ENCODE results near the gene CRADD.

The CRADD gene

DNA sequence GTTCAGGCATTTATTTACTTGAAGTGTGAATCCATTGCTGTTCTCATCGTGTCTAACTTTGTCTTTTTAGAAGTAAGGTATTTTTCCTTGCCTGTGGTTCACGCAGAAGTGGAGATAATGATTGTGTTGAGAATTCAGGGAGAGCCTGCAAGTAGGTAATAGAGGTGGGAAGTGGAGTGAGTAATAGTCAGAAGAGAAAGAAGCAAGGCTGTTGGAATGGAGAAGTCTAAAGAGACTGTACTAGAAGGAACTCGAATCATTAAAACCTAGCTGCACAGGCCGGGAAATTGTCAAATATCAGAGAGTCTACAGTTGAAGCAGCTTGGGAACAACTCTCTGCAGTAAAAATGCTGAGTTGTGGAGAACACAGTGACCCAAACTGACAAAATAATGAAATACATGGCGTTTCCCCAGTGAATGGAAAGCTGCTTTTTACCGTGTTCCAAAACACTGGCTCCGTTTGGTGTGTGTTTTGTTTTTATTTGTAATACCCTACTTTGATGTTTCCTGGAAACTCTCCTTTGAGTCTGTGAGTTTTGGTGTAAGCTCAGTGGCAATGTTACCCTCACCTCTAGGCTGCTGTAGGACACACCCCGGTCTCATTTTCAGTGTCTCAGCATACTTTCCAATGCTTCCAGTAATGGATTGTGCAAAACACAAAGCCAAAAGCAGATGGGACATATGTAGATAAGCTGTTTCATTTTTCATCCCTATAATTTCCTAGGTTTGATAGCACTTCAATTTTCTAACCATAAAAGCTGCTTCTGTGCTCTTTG is 146.6 kb downstream of the CRADD start:
- no peak for DNase-seq (ENCODE audit: low read depth)
- no peak overlapping the region for H3K4me3 ChIP-seq (ENCODE audit: low read depth, low read length)

DNA sequence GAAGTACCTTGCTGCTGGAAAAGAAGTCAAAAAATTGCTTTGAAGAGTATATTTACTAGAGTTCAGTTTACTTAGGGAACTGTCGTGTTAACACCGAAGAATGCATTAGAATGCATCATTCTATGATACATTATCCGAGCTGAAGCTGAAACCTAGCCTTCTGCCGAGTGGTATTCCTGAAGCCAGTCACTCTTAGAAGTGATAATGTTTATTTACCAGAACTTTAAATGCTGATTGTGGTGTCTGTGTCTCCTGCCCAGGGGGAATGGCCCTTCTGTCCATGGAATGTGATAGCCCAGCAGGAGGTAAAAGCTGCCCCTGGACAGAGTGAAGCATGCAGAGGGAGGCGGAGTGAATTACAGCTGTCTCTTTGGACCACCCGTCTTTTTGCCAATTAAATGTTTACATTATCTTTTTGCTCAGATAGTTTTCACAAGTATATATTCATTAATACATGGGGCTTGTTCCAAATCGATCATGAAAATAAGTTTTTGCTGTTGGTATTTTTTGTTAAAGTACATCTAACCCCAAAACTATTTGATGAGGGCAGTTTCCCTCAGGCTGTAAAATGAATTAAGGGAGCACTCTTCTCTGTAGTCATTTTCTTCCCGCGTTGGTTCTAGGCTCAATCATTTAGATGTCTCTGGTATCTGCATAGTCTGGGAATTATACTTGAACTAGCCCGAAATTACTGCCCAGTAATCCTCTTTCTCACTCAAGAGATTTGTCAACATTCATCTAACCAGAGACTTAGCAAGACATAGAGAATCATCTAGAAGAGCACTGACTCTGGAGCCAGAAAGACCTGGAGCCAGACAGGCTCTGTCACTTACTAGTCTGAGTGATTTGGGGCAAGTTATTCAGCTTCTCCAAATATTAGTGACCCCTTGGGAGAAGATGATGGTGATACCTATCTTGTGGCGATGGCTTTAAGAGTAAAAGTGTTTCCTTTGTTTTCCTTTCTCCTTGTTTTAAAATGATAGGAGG is 147.6 kb downstream of the CRADD start:
- DNase-seq (ENCODE audit: low read depth), result no peak

DNA sequence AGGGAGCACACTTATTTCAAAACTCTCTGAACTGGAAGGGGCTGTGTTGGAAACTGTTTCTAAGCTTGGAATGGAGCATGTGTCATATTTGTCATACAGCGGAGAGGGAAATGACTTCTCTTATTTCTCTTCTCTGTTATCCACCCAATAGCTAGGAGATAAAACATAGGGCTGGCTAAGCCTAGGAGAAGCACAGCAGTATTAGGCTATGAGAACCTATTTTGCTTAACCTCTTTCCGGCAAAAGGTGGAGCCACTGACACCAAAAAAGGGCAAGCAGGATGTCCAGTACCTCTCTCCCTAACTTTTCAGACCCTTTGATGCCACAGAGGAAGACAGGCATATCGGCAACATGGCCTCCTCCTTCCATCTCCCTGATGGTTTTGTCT is 148.3 kb downstream of the CRADD start:
- H3K4me3 ChIP-seq (ENCODE audit: low read depth, low read length), result no peak overlapping the region
- DNase-seq (ENCODE audit: low read depth), result no peak

More for the DNA sequence above, 147.6 kb downstream of the CRADD start:
- no peak overlapping the region for H3K4me3 ChIP-seq (ENCODE audit: low read depth, low read length)

DNA sequence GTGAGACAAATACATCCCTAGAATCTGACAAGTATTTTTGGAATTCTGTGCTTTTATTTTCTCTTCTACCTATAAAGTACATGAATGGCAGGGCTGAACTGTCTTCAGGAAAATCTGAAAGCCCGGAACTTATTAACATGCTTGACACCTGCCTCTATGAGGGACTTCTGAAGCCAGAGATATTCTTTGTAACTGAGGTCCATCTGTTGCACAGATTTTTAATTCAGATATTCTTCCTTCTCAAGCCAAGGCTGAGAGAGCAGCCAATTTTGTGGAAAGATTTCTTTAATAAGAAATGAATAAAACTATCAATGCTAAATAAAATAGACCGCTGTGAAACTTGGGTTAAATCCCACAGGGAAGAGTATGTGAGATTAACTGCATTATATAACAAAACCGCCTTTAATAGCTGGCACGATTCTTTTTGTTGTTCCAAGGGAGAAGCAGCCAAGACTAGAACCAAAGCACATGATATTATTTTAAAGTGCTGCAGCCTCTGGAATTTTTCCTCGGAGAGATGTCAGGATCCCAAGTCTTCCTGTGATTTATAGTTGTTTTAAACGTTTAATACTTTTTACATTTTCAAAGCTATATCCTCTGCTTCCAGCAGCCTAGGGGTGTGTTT is 148.9 kb downstream of the CRADD start:
- DNase-seq (ENCODE audit: low read depth), result no peak
- H3K4me3 ChIP-seq (ENCODE audit: low read depth, low read length), result no peak overlapping the region

DNA sequence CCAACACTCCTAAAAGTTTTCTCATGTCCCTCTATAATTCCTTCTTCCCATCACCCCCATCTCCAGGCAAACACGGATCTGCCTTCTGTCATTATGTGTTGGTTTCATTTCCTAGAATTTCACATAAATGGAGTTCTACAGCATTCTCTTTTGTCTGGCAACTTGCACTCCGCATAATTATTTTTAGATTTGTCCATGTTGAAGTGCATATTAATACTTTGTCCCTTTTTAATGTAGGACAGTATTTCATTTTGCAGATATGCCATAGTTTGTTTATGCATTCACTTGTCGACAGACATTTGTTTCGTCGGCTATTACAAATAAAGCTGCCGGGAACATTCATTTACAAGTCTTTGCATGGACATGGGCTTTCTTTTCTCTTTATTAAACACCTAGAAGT is 150.0 kb downstream of the CRADD start:
- no peak for DNase-seq (ENCODE audit: low read depth)
- no peak overlapping the region for H3K4me3 ChIP-seq (ENCODE audit: low read depth, low read length)

DNA sequence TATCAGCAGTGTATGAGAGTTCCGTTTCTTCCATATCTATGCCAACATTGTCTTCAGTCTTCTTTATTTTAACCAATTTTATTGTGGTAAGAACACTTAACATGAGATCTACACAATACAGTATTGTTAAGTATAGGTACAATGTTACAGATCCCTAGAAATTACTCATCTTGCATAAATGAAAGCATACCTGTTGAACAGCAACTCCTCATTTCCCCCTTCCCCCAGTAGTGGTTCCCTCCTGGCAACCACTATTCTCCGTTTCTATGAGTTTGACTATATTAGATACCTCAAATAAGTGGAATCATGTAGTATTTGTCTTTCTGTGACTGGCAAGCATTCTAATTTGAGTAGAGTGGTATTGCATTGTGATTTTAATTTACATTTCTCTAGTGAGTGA is 150.5 kb downstream of the CRADD start:
- no peak overlapping the region for H3K4me3 ChIP-seq (ENCODE audit: low read depth, low read length)
- no peak for DNase-seq (ENCODE audit: low read depth)

DNA sequence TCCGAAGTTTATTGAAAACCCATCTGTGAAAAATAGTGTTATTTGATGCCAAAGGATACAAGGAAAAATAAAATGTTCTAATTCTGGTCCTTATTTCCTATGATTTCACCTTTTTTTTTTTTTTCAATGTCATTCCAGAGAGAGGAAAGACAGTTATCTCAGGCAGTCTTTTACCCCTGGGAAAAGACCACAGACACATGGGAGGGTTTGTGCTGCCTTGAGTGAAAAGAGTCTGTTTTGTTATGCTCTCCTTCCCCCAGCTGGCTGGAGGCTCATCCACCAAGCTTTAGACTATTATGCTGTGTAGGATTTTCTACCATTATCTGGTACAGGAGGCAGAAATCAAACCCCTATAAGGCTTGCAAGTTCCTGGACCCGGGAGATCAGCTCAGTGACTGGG is 151.8 kb downstream of the CRADD start:
- DNase-seq (ENCODE audit: low read depth), result no peak
- no peak overlapping the region for H3K4me3 ChIP-seq (ENCODE audit: low read depth, low read length)

DNA sequence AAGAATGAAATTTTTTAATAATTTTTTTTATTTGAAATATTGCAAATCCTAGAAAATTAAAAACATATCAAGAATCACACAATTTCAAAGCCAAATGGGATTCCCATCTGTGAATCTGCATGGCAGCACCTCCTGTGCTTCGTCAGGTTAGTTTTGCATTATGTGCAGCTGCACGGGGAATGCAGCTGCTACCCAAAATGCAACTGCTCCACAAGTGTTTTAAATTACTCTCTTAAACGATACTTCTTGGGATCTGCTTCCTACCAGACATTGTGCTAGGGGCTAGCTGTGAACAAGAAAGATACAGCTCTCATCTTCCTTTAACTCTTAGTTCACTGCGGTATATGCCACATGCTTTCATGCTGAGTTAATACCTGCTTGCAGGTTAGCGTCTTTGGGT is 154.2 kb downstream of the CRADD start:
- DNase-seq (ENCODE audit: low read depth), result no peak
- H3K4me3 ChIP-seq (ENCODE audit: low read depth, low read length), result no peak overlapping the region

DNA sequence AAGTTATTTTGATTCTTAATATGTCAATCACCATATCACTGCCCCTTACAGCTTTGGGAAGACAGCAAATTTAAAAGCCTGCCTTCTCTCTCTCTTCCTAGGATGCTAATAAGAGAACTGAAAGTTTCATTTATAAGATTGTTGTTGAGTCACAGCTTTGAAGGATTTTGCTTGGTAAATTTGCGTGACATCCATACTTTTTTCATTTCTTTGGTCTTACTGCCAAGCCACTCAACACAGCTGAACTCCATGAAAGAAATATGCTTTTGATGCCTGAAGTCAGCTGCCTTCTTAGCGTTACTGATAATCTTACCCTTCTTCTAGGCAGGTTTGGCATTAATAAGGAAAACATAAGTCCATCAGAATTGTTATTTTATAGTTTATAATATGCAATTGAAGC is 155.0 kb downstream of the CRADD start:
- no peak overlapping the region for H3K4me3 ChIP-seq (ENCODE audit: low read depth, low read length)
- DNase-seq (ENCODE audit: low read depth), result no peak

DNA sequence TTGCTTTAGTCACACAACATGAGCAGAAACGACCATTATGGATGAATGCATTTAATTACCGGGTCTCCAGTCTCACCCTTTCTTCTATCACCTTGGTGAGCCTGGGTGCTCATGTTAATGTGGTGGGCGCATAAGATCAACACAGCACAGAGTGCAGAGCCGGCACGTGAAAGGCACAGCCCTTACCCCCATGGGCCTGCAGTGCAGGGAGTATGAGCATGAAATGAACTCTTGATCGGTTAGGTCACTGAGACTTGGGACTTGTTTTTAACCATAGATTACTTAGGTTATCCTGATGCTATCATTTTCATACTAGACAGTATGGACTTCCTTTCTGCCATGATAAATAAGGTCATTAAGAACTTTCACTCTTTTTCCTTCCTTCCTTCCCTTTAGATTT is 156.8 kb downstream of the CRADD start:
- no peak for DNase-seq (ENCODE audit: low read depth)
- H3K4me3 ChIP-seq (ENCODE audit: low read depth, low read length), result no peak overlapping the region

DNA sequence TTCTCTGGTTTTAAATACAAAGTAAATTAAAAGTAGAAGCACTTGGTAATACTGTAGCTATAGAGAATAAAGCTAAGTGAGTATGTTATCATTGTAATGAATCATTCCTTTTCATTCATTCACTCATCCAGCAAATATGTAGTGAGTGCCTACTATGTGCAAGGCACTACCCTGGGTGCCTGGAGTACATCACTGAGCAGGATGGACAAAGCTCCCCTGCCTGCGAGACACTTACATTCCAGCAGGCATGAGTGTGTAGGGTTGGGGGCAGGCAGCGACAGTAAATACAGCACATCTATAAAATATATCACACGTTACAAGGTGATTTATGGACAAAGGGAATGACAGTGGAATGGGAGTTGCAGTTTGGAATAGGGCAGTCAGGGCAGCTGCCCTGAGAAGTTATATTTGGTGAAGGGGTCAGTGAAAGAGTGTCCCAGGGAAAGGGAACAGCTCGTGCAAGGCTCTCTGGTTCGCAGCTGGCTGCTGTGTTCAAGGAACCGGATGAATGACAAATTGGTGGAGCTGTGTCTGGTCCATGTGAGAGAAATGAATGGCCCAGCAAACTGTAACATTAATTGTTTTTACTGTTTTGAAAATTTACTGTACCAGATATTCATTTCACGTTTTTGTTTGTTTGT is 159.6 kb downstream of the CRADD start:
- H3K4me3 ChIP-seq (ENCODE audit: low read depth, low read length), result no peak overlapping the region
- no peak for DNase-seq (ENCODE audit: low read depth)

DNA sequence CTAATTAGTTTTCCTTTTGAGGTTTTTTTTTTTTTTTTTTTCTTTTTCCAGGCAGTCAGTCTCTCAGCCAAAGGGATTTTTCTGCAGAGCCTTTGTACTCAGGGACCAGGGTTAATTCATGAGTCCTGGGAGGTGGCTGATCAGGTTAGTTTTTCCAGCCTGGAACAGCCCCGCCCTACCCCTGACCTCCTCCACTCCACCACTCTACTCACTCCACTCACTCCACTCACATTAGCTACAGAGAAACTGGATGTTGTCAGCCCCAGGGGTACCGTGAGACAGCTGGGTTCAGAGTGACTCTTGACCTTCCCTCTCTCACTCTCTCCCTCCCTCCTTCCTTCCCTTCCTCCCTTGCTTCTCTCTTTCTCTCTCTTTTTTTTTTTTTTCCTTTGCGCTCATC is 161.0 kb downstream of the CRADD start:
- no peak overlapping the region for H3K4me3 ChIP-seq (ENCODE audit: low read depth, low read length)
- DNase-seq (ENCODE audit: low read depth), result no peak

DNA sequence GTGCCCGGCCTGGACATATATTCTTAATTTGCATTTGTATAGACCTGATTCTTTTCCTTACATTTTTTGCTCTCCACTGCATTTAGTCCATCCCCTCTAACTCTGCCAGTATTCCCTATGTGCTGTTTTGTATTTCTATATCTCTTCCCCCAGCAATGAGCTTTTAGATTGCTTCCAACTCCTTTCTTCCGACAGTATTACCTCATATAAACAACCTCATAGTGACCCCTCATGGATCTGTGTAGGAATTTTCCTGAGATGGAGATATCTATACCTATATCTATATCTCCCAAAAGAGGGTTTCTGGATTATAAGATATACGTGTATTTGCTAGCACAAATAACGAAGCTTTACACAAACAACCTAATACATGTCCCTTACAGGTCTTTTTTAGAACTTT is 161.9 kb downstream of the CRADD start:
- DNase-seq (ENCODE audit: low read depth), result no peak
- H3K4me3 ChIP-seq (ENCODE audit: low read depth, low read length), result no peak overlapping the region

DNA sequence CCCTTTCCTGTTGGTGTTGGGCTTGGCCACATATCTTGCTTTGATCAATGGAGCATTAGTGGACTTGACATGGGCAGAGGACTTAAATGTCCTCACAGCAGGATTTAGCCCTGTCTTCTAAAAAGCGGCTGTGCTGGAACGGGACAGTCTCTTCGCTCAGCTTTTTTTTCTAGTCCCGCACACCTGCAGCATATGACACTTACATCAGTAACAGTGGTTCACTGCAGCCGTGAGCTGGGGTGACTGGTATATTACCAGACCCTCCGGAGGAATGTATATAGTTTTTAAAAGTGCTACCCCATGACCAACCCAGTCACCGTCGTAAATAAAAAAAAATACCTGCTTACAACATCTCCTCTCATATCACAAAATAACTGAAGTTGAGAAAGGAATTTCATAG is 164.5 kb downstream of the CRADD start:
- DNase-seq (ENCODE audit: low read depth), result no peak
- H3K4me3 ChIP-seq (ENCODE audit: low read depth, low read length), result no peak overlapping the region

DNA sequence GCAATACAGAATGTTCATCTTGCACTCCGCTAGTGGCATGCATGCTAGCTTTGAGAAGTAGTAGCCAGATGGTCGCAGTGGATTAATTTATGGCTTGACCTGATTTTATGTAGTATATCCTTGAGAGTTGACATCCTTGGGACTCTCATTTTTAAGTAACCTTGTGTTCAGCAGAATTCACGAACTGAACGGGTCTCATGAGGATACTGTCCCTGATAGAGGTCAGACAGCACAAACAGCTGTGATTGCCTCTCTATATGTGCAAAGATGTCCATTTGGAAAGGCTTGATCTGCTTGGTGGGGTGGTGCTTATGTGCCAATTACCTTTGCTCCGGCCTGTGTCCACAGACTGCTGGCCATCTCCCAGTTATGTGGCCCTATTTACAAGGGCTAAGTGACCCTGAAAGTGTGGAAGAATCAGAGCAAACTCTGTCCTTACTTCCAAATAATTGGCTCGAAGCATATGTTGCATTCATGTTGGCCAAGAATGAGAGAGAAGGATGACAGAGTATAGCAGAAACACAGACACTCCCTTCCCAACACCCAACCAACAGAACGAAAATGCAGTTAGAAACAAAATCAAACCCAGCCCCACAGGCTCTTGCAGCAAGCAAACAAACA is 167.1 kb downstream of the CRADD start:
- H3K4me3 ChIP-seq (ENCODE audit: low read depth, low read length), result no peak overlapping the region
- no peak for DNase-seq (ENCODE audit: low read depth)

DNA sequence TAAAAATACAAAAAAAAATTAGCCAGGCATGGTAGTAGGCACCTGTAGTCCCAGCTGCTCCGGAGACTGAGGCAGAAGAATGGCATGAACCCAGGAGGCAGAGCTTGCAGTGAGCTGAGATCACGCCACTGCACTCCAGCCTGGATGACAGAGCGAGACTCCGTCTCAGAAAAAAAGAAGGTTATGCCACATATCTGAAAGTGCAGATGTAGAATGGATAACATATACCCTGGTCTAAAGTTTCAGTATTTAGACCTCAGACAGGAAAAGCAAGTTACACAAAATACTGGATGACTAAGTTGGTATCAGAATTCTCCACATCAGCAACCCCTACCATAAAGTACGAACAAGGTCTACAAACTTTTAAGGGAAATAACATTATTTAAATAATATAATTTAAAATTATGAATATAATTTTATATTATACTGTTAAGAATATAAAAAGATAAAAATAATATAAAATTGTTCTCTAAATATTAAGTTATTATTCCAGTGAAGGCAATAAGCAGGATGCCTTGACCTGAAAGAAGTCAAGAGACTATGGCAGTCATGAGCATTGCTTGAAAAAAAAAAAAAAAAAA is 169.9 kb downstream of the CRADD start:
- no peak for DNase-seq (ENCODE audit: low read depth)
- no peak overlapping the region for H3K4me3 ChIP-seq (ENCODE audit: low read depth, low read length)

DNA sequence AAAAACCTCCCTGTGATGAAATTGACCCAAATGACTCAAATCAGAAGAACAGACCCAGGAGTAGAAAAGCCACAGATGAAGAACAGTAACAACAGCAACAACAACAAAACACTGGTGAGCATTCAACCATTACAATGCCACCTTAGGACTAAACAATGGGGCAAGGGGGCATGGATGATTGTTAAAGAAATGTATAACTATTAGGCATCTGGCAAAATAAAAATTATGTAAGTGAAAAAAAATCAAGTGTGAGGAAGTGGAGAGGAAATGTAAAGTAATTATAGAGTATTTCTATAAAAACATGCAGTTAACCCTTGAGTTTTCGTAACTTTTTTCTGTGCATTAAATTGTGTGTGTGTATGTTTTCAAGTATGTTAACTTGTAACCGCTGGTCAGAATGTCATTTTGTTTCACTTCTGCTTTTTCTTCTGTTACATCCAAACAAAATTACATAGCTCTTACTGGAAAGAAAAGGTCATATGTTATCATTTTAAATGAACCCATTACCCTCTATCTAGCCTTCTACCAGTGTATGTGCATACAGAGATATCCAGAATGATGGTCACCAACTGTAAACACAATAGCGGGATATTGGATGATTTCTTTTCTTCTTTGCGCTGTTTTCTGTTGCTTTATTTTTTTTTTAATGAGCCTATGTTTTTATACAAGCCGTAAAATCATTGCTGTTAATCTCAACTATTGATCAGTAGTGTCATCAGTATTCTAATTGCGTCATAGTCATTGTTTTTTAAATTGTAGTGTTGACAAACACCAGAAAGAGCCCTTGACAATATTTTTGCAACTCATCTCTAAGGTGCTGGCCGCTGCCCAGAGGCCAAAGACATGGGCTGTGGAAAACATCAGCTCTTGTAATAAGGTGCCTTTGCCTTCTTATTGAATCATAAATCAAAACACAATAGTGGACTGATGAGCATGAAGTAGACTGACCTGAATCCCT is 170.6 kb downstream of the CRADD start:
- DNase-seq (ENCODE audit: low read depth), result no peak
- H3K4me3 ChIP-seq (ENCODE audit: low read depth, low read length), result no peak overlapping the region

DNA sequence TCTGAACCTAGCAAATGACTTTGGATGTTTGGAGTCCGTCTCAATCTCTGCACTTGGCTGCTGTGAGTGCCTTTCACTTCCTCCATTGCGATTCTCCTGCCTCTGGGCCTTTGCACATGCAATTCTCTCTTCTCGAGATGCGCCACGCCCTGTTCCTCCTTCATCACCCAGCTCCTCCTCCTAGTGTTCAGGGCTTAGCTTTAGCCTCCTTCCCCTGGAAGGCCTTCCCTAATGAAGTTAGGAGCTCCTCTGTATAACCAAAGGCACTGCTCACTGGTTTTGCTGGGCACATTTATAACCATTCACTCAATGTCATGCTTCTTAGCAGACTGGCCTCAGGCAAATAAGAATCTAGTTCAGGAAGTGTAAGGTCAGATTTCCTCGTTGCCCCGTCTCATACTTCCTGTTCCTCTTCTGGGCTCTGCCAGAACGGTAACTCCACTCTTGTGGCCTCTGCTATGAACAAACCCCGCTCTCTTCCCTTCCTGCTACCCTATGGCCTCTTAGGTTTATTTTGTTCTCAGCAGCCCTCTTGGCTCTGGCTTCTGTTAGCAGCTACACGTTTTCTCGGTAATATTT is 171.4 kb downstream of the CRADD start:
- no peak overlapping the region for H3K4me3 ChIP-seq (ENCODE audit: low read depth, low read length)

More for the DNA sequence above, 171.4 kb downstream of the CRADD start:
- no peak for DNase-seq (ENCODE audit: low read depth)

Data from skeletal muscle cell (primary cell).